ENCODE results near the gene TPRA1. TPM values are rescaled to one million over a fixed set of nuclear protein-coding genes. Genes with fewer than 3 reads are reported as not detected.

TPRA1 gene
- total and polyA plus RNA-seq, 9 of the 15 experiments (the other 6 are each of a cell fraction or from before 2014, with no cell fraction given) = 0.66 to 21.5 (median 11.1) TPM

DNA sequence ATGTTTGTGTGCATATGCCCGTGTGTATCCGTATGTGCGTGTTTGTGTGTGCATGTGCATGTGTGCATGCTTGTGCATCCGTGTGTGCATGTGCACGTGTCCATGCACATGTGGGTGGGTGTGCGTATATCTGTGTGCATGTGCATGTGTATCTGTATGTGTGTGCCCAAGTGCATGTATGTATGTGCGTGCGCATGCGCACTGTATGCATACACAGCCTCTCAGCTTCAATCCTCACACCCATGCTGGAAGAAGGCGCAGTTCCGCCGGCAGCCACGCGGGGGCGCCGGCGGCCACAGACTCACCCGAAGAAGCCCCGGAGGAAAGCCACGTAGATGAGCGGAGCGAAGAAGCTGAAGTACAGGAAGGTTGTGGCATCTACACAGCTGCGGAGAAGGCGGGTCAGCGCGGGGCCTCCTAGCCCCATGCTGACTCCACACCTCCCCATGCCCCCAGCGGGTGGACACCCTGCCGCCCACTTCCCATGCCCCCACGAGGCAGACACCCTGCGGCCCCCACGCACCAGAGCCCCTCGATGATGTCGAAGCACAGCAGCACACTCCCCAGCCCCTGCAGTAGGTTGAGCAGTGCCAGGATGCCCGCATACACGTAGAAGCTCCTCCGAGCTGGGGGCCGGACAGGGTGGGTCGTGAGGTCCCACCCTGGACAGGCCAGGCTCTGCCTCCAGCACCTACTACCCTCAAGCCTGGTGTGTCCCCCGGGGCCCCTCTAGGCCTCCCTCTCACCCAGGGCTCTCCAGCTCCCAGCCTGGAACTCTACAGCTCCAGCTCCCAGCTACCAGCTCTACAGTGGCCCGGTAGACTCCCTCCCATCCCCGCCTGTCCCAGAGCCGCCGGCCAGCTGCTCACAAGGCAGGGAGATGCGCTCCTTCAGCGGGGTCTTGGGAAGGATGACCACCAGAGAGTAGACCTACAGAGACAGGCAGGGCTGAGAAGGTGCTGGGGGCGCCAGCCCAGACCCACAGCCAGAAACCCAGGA lies 15.4 kb downstream of the TPRA1 start (continued):
- TF ChIP-seq, protein P1, sequence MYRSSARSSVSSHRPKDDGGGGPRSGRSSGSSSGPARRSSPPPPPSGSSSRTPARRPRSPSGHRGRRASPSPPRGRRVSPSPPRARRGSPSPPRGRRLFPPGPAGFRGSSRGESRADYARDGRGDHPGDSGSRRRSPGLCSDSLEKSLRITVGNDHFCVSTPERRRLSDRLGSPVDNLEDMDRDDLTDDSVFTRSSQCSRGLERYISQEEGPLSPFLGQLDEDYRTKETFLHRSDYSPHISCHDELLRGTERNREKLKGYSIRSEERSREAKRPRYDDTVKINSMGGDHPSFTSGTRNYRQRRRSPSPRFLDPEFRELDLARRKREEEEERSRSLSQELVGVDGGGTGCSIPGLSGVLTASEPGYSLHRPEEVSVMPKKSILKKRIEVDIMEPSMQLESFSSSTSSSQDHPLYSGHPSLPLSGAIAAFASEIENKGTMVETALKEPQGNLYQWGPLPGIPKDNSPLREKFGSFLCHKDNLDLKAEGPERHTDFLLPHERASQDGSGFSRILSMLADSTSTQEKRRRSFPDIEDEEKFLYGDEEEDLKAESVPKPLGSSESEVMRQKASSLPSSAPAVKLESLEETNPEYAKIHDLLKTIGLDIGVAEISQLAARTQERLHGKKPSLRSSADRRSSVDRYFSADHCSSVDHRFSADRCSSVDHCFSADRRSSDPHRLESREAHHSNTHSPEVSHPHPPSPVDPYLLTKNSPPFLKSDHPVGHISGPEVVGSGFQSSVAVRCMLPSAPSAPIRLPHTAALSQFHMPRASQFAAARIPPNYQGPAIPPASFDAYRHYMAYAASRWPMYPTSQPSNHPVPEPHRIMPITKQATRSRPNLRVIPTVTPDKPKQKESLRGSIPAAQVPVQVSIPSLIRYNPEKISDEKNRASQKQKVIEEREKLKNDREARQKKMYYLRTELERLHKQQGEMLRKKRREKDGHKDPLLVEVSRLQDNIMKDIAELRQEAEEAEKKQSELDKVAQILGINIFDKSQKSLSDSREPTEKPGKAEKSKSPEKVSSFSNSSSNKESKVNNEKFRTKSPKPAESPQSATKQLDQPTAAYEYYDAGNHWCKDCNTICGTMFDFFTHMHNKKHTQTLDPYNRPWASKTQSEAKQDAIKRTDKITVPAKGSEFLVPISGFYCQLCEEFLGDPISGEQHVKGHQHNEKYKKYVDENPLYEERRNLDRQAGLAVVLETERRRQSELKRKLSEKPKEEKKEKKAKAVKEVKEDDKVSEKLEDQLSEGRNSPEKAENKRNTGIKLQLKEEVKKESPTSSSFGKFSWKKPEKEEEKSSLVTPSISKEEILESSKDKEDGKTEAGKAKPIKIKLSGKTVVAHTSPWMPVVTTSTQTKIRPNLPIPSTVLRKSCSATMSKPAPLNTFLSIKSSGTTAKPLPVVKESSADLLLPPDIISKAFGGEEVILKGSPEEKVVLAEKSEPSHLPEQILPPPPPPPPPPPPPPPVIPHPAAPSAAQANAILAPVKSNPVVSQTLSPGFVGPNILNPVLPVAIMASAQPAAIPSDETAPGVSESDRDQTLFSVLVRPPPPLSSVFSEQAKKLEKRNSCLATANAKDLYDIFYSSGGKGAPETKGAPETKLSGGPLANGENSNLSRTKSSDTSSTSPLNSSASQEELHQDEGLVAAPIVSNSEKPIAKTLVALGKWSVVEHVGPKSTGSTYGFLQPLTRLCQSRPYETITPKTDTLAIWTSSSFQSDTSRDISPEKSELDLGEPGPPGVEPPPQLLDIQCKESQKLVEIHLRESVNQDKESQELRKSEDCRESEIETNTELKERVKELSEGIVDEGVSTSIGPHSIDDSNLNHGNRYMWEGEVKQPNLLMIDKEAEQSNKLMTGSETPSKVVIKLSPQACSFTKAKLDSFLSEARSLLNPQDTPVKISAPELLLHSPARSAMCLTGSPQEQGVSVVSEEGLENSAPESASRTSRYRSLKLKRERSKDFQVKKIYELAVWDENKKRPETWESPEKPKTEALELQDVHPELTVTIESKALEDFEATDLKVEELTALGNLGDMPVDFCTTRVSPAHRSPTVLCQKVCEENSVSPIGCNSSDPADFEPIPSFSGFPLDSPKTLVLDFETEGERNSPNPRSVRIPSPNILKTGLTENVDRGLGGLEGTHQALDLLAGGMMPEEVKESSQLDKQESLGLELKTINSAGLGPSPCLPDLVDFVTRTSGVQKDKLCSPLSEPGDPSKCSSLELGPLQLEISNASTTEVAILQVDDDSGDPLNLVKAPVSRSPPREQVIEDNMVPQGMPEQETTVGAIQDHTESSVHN (IDR thresholded peaks at IDR 0.05; ENCODE audit: borderline replicate concordance in 1 of 2, low read depth in 1 of 2) = no peak
- TF ChIP-seq MCM3 (IDR thresholded peaks at IDR 0.05) = no peak
- TF ChIP-seq NRF1 (conservative IDR thresholded peaks at IDR 0.05 in 1 of 2, IDR thresholded peaks at IDR 0.05 in 1 of 2) = peak; percentile 96 to 97
- TF ChIP-seq ZNF717 (CRISPR knock-in tag; IDR thresholded peaks at IDR 0.05) = no peak
- TF ChIP-seq RB1 (IDR thresholded peaks at IDR 0.05; ENCODE audit: low read depth) = peak; percentile 42; the same call in 1 of the 2 replicates
- TF ChIP-seq, protein P2, sequence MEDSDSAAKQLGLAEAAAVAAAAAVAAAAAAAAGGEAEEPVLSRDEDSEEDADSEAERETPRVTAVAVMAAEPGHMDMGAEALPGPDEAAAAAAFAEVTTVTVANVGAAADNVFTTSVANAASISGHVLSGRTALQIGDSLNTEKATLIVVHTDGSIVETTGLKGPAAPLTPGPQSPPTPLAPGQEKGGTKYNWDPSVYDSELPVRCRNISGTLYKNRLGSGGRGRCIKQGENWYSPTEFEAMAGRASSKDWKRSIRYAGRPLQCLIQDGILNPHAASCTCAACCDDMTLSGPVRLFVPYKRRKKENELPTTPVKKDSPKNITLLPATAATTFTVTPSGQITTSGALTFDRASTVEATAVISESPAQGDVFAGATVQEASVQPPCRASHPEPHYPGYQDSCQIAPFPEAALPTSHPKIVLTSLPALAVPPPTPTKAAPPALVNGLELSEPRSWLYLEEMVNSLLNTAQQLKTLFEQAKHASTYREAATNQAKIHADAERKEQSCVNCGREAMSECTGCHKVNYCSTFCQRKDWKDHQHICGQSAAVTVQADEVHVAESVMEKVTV (CRISPR knock-in tag; IDR thresholded peaks at IDR 0.05) = peak; percentile 55; the same call in 1 of the 2 replicates
- no peak for TF ChIP-seq NCOR1 (IDR thresholded peaks at IDR 0.05)
- TF ChIP-seq SMC3 (conservative IDR thresholded peaks at IDR 0.05; ENCODE audit: insufficient read depth, low read depth, low read length) = peak; percentile 72
- 0 out of 2 replicates have a peak, but pooled peaks have one; percentile 19 for TF ChIP-seq POLR2G (IDR thresholded peaks at IDR 0.05; ENCODE audit: low read depth, low read length)
- no peak for TF ChIP-seq MYNN (IDR thresholded peaks at IDR 0.05)
- TF ChIP-seq MYNN (CRISPR knock-in tag; IDR thresholded peaks at IDR 0.05) = no peak
- TF ChIP-seq ZNF146 (CRISPR knock-in tag; IDR thresholded peaks at IDR 0.05; ENCODE audit: unreplicated experiment) = no peak
- TF ChIP-seq EP300 (IDR thresholded peaks at IDR 0.05; ENCODE audit: low read length) = no peak
- TF ChIP-seq ETV1 (tag; conservative IDR thresholded peaks at IDR 0.05; ENCODE audit: low read depth) = no peak
- no peak for TF ChIP-seq ZC3H11A (IDR thresholded peaks at IDR 0.05; ENCODE audit: low read depth, low read length)
